ENCODE results near the gene ZNF516. TPM values are rescaled to one million over a fixed set of nuclear protein-coding genes. Genes with fewer than 3 reads are reported as not detected.

ZNF516 gene
- total RNA-seq, 4 donors from 2014 or later: 34.4 to 57.3 (median 39.5) TPM

DNA sequence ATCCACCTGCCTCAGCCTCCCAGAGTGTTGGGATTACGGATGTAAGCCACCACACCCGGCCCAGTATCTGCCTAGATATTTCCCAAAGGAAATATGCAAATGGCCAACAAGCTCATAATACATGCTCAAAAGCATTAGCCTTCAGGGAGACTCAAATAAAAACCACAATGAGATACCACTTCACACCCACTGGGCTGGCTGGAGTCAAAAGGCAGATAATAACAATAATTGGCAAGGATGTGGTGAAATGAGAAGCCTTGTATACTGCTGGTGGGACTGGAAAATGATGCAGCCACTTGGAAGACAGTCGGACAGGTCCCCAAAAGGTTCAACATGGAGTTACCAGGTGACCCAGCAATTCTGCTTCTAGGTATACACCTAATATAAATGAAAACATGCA, 20.5 kb upstream of the ZNF516 start:
- TF ChIP-seq, protein P1, sequence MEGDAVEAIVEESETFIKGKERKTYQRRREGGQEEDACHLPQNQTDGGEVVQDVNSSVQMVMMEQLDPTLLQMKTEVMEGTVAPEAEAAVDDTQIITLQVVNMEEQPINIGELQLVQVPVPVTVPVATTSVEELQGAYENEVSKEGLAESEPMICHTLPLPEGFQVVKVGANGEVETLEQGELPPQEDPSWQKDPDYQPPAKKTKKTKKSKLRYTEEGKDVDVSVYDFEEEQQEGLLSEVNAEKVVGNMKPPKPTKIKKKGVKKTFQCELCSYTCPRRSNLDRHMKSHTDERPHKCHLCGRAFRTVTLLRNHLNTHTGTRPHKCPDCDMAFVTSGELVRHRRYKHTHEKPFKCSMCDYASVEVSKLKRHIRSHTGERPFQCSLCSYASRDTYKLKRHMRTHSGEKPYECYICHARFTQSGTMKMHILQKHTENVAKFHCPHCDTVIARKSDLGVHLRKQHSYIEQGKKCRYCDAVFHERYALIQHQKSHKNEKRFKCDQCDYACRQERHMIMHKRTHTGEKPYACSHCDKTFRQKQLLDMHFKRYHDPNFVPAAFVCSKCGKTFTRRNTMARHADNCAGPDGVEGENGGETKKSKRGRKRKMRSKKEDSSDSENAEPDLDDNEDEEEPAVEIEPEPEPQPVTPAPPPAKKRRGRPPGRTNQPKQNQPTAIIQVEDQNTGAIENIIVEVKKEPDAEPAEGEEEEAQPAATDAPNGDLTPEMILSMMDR (IDR thresholded peaks at IDR 0.05): no peak
- no peak for TF ChIP-seq POLR2A (IDR thresholded peaks at IDR 0.05)
- DNase-seq (ENCODE audit: low spot score in 2 of 2): no peak
- intact Hi-C loops (cut with DNase I; ENCODE audit: low total_unique reads): no loop called here
- H3K4me3 ChIP-seq (ENCODE audit: low read depth, poor library complexity, severe bottlenecking): no peak overlapping the region
- 62 to 89% methylated on average over 3 of the region's 3 CpGs for WGBS, 2 donors

DNA sequence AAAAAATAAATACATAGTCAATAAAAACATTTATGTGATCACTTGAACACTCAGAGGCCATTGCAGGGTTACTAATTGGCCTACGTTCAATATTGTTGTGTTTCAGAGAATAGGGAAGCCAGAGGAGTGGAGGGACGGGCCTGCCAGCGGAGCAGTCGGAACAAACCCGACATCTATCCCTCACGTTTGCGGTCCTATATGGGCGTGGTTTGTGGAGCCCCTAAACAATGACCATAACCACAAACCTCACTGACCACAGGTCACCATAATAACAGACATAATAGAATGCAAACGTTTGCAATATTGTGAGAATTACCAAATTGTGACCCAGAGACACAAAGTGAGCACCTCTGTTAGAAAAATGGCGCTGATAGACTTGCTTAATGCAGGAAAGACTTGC, 19.5 kb upstream of the ZNF516 start:
- TF ChIP-seq POLR2A (IDR thresholded peaks at IDR 0.05): no peak
- TF ChIP-seq, protein P1 (IDR thresholded peaks at IDR 0.05): no peak
- WGBS, 2 donors: 81 to 89% methylated on average over 10 of the region's 10 CpGs
- no peak overlapping the region for H3K4me3 ChIP-seq (ENCODE audit: low read depth, poor library complexity, severe bottlenecking)
- no peak for DNase-seq (ENCODE audit: low spot score in 2 of 2)
- intact Hi-C loops (cut with DNase I; ENCODE audit: low total_unique reads): no loop called here

DNA sequence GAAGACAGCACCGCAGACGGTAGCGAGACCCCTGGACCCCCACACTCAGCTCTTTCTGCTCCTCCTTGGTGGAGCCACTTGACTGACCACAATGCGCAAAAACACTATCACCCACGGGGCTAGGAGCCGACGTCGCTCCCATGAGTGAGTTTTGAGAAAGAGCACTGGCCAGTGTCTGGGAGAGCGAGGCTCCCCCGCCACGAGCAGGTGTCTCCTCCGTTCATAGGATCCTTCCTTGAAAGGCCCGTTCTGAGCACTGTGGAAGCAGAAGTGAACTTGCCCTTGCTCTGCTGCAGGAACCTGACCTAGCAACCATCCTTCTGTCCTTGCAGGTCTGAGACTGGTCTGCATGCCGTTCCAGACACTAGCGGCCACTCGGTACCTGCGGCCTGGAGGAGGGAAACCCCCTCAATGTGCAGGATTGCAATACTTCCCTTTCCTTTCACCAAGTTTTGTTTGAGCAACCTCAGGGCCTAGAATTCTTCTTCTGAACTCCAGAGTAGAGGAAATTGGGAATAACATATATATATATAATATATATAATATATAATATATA, 12.9 kb upstream of the ZNF516 start:
- TF ChIP-seq, protein P1 (IDR thresholded peaks at IDR 0.05): no peak
- TF ChIP-seq POLR2A (IDR thresholded peaks at IDR 0.05): no peak
- intact Hi-C loops (cut with DNase I; ENCODE audit: low total_unique reads): no loop called here
- no peak for DNase-seq (ENCODE audit: low spot score in 2 of 2)
- WGBS, 2 donors: 92 to 95% methylated on average over 17 of the region's 17 CpGs
- no peak overlapping the region for H3K4me3 ChIP-seq (ENCODE audit: low read depth, poor library complexity, severe bottlenecking)

DNA sequence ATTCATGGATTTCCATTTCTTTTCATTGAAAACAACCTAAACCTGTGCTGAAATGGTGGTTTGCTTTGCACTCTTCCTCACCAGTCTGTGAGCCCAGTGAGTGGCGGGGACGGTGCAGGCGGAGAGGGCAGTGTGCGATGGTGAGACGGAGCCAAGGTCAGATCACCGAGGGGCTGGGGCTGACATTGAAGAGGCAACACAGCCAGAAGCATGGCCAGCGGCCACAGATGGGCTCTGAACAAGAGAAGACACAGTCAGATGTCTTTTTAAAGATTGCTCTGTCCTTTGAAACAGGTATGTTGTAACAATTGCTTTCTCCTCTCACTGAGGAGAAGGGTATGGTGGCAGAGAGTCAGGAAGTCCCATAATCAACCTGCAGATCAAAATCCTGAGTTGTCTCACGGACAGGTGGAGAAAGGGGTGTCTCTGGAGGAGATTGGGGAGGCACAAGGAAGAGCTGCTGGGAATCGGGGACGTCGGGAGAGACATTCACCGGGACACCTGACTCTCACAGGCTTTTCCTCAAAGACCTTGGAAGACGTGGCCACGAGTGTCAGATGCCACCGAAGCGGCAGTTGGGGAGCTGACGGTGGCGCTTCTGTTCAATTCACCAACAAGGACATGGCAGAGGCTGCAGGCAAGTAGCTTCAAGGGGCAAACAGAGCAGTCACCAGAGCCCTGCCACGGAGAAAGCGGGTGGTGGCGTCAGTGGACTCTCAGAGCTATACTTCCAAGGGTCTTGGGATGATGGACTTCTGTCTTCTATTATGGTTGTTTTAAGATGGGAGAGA, 12.1 kb upstream of the ZNF516 start:
- 93 to 96% methylated on average over 21 of the region's 21 CpGs for WGBS, 2 donors

DNA sequence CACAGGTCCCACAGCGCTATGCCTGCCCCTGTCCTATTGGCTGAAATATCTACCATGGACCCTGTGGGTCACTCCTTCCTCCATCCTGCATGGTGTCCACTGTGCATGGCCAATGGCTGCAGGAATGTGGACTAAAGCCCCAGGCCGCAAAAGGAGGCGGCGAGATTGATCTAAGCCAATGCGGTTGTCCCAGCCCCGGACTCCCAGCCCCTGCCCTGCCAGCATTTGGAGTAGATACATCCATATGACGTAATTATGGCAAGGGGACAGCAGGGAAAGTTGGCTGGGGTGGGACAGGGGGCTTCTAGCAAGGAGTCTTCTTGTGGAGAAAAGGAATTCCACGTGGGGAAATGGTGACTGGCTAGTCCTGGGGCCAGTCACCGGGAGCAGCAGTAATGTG, 11.4 kb upstream of the ZNF516 start:
- no peak overlapping the region for H3K4me3 ChIP-seq (ENCODE audit: low read depth, poor library complexity, severe bottlenecking)
- 85 to 91% methylated on average over 9 of the region's 9 CpGs for WGBS, 2 donors
- TF ChIP-seq, protein P1 (IDR thresholded peaks at IDR 0.05): no peak
- TF ChIP-seq POLR2A (IDR thresholded peaks at IDR 0.05): no peak
- no peak for DNase-seq (ENCODE audit: low spot score in 2 of 2)
- intact Hi-C loops (cut with DNase I; ENCODE audit: low total_unique reads): no loop called here

More for the DNA sequence above, 12.1 kb upstream of the ZNF516 start:
- intact Hi-C loops (cut with DNase I; ENCODE audit: low total_unique reads): no loop called here
- TF ChIP-seq, protein P1 (IDR thresholded peaks at IDR 0.05): no peak
- DNase-seq (ENCODE audit: low spot score in 2 of 2): no peak
- no peak overlapping the region for H3K4me3 ChIP-seq (ENCODE audit: low read depth, poor library complexity, severe bottlenecking)
